GM19025 (cell line): ENCODE results near the gene SNX8.
"Not testable (repeated sequence)": the region's sequence is repeated elsewhere in the genome, so short reads cannot be mapped to it uniquely, and the experiment has no call there.

Experiments
- ATAC-seq: cut with Tn5 transposase; IDR thresholded peaks from one replicate; pipeline ENCODE4 v1.9.1; 2021; ENCODE audit warnings: mild to moderate bottlenecking, low read depth, moderate library complexity; ENCODE audit not compliant: unreplicated experiment

SNX8 gene

GRCh38 chr7:2314209-2314955 lies at the start of gene SNX8:
Gene SNX8, minus strand, starts transcription at chr7:2314441. Its CDS starts 20 bp downstream, at chr7:2314421.
- ATAC-seq = peak; percentile 71

GRCh38 chr7:2362385-2363088 lies 48.3 kb upstream of the SNX8 start:
- ATAC-seq = no peak

GRCh38 chr7:2360796-2361195 lies 46.6 kb upstream of the SNX8 start:
- ATAC-seq = no peak

GRCh38 chr7:2359610-2360009 lies 45.4 kb upstream of the SNX8 start:
- ATAC-seq = no peak

- ATAC-seq = no peak
Observed at GRCh38 chr7:2358968-2359527, 44.8 kb upstream of the SNX8 start.

- ATAC-seq = no peak
Observed at GRCh38 chr7:2357571-2357970, 43.3 kb upstream of the SNX8 start.

- no peak for ATAC-seq
Observed at GRCh38 chr7:2357165-2357564, 42.9 kb upstream of the SNX8 start.

- ATAC-seq = no peak
Observed at GRCh38 chr7:2355705-2356008, 41.4 kb upstream of the SNX8 start.

- peak; percentile 24 for ATAC-seq
Observed at GRCh38 chr7:2354939-2355704, 40.9 kb upstream of the SNX8 start.

GRCh38 chr7:2354186-2354938 lies 40.1 kb upstream of the SNX8 start, which contains the start of gene EIF3B:
Gene EIF3B, plus strand, starts transcription at chr7:2354827. Its CDS starts 95 bp downstream, at chr7:2354922.
- ATAC-seq = peak; percentile 82

- ATAC-seq = peak; percentile 31
Observed at GRCh38 chr7:2353936-2354185, 39.6 kb upstream of the SNX8 start.

- no peak for ATAC-seq
Observed at GRCh38 chr7:2353113-2353935, 39.1 kb upstream of the SNX8 start.

GRCh38 chr7:2350861-2351260 lies 36.6 kb upstream of the SNX8 start:
- ATAC-seq = no peak

GRCh38 chr7:2350055-2350454 lies 35.8 kb upstream of the SNX8 start:
- ATAC-seq = no peak

GRCh38 chr7:2347351-2348063 lies 33.3 kb upstream of the SNX8 start:
- not testable (repeated sequence) for ATAC-seq

- no peak for ATAC-seq
Observed at GRCh38 chr7:2336626-2337299, 22.5 kb upstream of the SNX8 start.

- ATAC-seq = not testable (repeated sequence)
Observed at GRCh38 chr7:2332606-2333231, 18.5 kb upstream of the SNX8 start.

GRCh38 chr7:2331707-2332106 lies 17.5 kb upstream of the SNX8 start:
- ATAC-seq = no peak
